ENCODE data around the gene SST.

Gene SST

GRCh38 chr3:187669675-187670504 is at the start of gene SST:
Gene SST, minus strand, starts transcription at chr3:187670394. Its CDS starts 103 bp downstream, at chr3:187670291.
- POLR2A ChIA-PET, result no interaction called here
- TF ChIP-seq, protein P1, sequence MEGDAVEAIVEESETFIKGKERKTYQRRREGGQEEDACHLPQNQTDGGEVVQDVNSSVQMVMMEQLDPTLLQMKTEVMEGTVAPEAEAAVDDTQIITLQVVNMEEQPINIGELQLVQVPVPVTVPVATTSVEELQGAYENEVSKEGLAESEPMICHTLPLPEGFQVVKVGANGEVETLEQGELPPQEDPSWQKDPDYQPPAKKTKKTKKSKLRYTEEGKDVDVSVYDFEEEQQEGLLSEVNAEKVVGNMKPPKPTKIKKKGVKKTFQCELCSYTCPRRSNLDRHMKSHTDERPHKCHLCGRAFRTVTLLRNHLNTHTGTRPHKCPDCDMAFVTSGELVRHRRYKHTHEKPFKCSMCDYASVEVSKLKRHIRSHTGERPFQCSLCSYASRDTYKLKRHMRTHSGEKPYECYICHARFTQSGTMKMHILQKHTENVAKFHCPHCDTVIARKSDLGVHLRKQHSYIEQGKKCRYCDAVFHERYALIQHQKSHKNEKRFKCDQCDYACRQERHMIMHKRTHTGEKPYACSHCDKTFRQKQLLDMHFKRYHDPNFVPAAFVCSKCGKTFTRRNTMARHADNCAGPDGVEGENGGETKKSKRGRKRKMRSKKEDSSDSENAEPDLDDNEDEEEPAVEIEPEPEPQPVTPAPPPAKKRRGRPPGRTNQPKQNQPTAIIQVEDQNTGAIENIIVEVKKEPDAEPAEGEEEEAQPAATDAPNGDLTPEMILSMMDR (IDR thresholded peaks at IDR 0.05; ENCODE audit: control extremely low read depth, extremely low read depth, low read depth, missing control alignments), result no peak
- no peak for DNase-seq (ENCODE audit: extremely low spot score)
- CTCF ChIA-PET, result interaction anchor here (3.7 to 6.3 kb wide), 2 partner anchors 9 to 351 kb away, joined by 32 to 69 read pairs; no protein-coding TSS in a partner anchor

GRCh38 chr3:187719628-187720336 is 49.6 kb upstream of the SST start:
- ChIA-PET CTCF (interaction anchor here (1.0 to 11.6 kb wide), 7 partner anchors 15 to 1235 kb away, joined by 3 to 127 read pairs (median 8); partner anchors contain the start of gene RTP2), POLR2A (no interaction called here)
- TF ChIP-seq, protein P1 (IDR thresholded peaks at IDR 0.05; ENCODE audit: control extremely low read depth, extremely low read depth, low read depth, missing control alignments), result no peak
- no peak for DNase-seq (ENCODE audit: extremely low spot score)

GRCh38 chr3:187718802-187719201 is 48.6 kb upstream of the SST start:
- CTCF ChIA-PET, result interaction anchor here (1.0 to 11.6 kb wide), 7 partner anchors 12 to 1236 kb away, joined by 3 to 127 read pairs (median 8); partner anchors contain the start of gene RTP2
- TF ChIP-seq, protein P1 (IDR thresholded peaks at IDR 0.05; ENCODE audit: control extremely low read depth, extremely low read depth, low read depth, missing control alignments), result no peak
- no peak for DNase-seq (ENCODE audit: extremely low spot score)
- POLR2A ChIA-PET, result no interaction called here

GRCh38 chr3:187717572-187717971 is 47.4 kb upstream of the SST start:
- DNase-seq (ENCODE audit: extremely low spot score), result no peak
- ChIA-PET CTCF (interaction anchor here (1.2 to 11.6 kb wide), 5 partner anchors 12 to 1031 kb away, joined by 3 to 127 read pairs (median 32); partner anchors contain the start of gene RTP2), POLR2A (no interaction called here)
- TF ChIP-seq, protein P1 (IDR thresholded peaks at IDR 0.05; ENCODE audit: control extremely low read depth, extremely low read depth, low read depth, missing control alignments), result no peak

- TF ChIP-seq, protein P1 (IDR thresholded peaks at IDR 0.05; ENCODE audit: control extremely low read depth, extremely low read depth, low read depth, missing control alignments), result peak; percentile 82
- POLR2A ChIA-PET, result no interaction called here
These were observed 44.3 kb upstream of the SST start for GRCh38 chr3:187714404-187714979.

GRCh38 chr3:187713504-187713903 is 43.3 kb upstream of the SST start:
- TF ChIP-seq, protein P1 (IDR thresholded peaks at IDR 0.05; ENCODE audit: control extremely low read depth, extremely low read depth, low read depth, missing control alignments), result no peak
- ChIA-PET CTCF (interaction anchor here (0.8 to 11.6 kb wide), 9 partner anchors 9 to 1240 kb away, joined by 3 to 127 read pairs (median 5); partner anchors contain the start of gene RTP2), POLR2A (no interaction called here)
- DNase-seq (ENCODE audit: extremely low spot score), result no peak

More at GRCh38 chr3:187714404-187714979, 44.3 kb upstream of the SST start:
- CTCF ChIA-PET, result interaction anchor here (0.9 to 11.6 kb wide), 16 partner anchors 10 to 1417 kb away, joined by 3 to 127 read pairs (median 4); partner anchors contain the start of gene RTP2
- DNase-seq (ENCODE audit: extremely low spot score), result peak; percentile 66

Data from GM10248 (cell line).